ENCODE measurements around the gene TEAD1. TPM values are rescaled to one million over a fixed set of nuclear protein-coding genes. Genes with fewer than 3 reads are reported as not detected.

TEAD1 gene
- total RNA-seq, 2 experiments from 2014 or later, result 0.25 to 0.83 TPM

GRCh38 chr11:12671370-12671769 is 2.9 kb upstream of the TEAD1 start:
- Mint-ChIP-seq H3K36me3 (ENCODE audit: low read depth) (no peaks in the 10 kb centered on the region), H3K4me3 (no peak overlapping the region), H3K27me3 (peaks cover 56% of the 10 kb centered on the region), H3K27ac (no peak overlapping the region), H3K9me3 (no peaks in the 10 kb centered on the region), H3K4me1 (ENCODE audit: low read depth) (peaks cover 7% of the 10 kb centered on the region)
- intact Hi-C loops (cut with micrococcal nuclease), result loop anchor here (10.0 kb wide), 1 partner anchor 213 kb away; no protein-coding TSS in a partner anchor
- TF ChIP-seq, protein P1, sequence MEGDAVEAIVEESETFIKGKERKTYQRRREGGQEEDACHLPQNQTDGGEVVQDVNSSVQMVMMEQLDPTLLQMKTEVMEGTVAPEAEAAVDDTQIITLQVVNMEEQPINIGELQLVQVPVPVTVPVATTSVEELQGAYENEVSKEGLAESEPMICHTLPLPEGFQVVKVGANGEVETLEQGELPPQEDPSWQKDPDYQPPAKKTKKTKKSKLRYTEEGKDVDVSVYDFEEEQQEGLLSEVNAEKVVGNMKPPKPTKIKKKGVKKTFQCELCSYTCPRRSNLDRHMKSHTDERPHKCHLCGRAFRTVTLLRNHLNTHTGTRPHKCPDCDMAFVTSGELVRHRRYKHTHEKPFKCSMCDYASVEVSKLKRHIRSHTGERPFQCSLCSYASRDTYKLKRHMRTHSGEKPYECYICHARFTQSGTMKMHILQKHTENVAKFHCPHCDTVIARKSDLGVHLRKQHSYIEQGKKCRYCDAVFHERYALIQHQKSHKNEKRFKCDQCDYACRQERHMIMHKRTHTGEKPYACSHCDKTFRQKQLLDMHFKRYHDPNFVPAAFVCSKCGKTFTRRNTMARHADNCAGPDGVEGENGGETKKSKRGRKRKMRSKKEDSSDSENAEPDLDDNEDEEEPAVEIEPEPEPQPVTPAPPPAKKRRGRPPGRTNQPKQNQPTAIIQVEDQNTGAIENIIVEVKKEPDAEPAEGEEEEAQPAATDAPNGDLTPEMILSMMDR (IDR thresholded peaks at IDR 0.05), result no peak
- CTCF ChIA-PET, result interaction anchor here (0.9 kb wide), 1 partner anchor 217 kb away, joined by 3 read pairs; no protein-coding TSS in a partner anchor
- DNase-seq, result no peak
- POLR2A ChIA-PET, result no interaction called here
- no peak for ATAC-seq

- peak overlapping the region; percentile 75 for H3K4me3 Mint-ChIP-seq
- TF ChIP-seq, protein P1 (IDR thresholded peaks at IDR 0.05), result no peak
- DNase-seq, result no peak
- no peaks in the 10 kb centered on the region for H3K9me3 Mint-ChIP-seq
- H3K27me3 Mint-ChIP-seq, result peaks cover 65% of the 10 kb centered on the region
- CTCF ChIA-PET, result no interaction called here
- ATAC-seq, result peak; percentile 15
- intact Hi-C loops (cut with micrococcal nuclease), result loop anchor here (10.0 kb wide), 1 partner anchor 211 kb away; no protein-coding TSS in a partner anchor
- H3K36me3 Mint-ChIP-seq (ENCODE audit: low read depth), result no peaks in the 10 kb centered on the region
- POLR2A ChIA-PET, result no interaction called here
- H3K27ac Mint-ChIP-seq, result no peak overlapping the region
- H3K4me1 Mint-ChIP-seq (ENCODE audit: low read depth), result peaks cover 7% of the 10 kb centered on the region
Measured at GRCh38 chr11:12673601-12673923, 659 bp upstream of the TEAD1 start.

- intact Hi-C loops (cut with micrococcal nuclease), result loop anchor here (10.0 kb wide), 1 partner anchor 210 kb away; no protein-coding TSS in a partner anchor
- H3K4me1 Mint-ChIP-seq (ENCODE audit: low read depth), result peaks cover 7% of the 10 kb centered on the region
- peaks cover 65% of the 10 kb centered on the region for H3K27me3 Mint-ChIP-seq
- no peak overlapping the region for H3K4me3 Mint-ChIP-seq
- ChIA-PET CTCF (no interaction called here), POLR2A (no interaction called here)
- DNase-seq (peak; percentile 19), ATAC-seq (peak; percentile 17)
- H3K9me3 Mint-ChIP-seq, result no peaks in the 10 kb centered on the region
- no peak overlapping the region for H3K27ac Mint-ChIP-seq
- TF ChIP-seq, protein P1 (IDR thresholded peaks at IDR 0.05), result no peak
- H3K36me3 Mint-ChIP-seq (ENCODE audit: low read depth), result no peaks in the 10 kb centered on the region
Measured at GRCh38 chr11:12674571-12674935, 332 bp downstream of the TEAD1 start.

DNA sequence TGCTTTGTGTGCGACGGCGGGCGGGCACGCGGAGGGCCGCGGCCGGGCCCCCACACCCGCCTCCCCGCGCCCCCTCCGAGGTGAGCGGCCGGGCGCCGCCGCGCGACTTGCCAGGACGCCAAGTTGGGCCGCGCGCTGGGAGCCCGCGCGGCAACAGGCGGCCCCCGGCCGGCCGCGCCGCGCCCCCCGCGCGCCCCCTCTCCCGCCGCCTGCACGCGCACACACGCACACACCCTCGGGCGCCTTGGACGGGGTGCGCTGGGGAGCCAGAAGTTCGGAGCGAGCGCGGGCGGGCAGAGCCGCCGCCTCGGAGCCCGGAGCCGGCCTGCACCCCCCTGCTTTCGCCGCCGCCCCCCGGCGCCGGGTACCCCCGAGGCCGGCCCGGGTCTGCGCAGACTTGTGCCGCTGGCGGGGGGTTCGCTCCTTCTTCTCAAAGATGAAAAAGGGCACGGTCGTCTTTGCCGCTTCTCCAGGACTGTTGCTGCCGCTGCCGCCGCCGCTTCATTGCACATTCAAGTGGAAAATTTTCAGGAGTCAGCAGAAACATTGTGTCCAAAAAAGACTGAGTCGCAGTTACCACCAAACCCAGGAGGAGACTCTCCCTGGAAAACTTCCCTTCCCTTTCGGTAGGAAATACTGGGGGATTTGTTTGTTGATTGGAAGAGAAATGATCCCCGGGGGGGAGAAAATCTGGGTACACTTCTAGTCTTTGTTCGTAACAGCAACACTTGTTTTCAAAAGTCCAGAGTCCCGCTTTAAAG is 895 bp downstream of the TEAD1 start:
- Mint-ChIP-seq H3K4me3 (peak overlapping the region; percentile 50), H3K4me1 (ENCODE audit: low read depth) (peaks cover 7% of the 10 kb centered on the region), H3K27me3 (peaks cover 66% of the 10 kb centered on the region), H3K27ac (no peak overlapping the region), H3K36me3 (ENCODE audit: low read depth) (no peaks in the 10 kb centered on the region), H3K9me3 (no peaks in the 10 kb centered on the region)
- no peak for ATAC-seq
- TF ChIP-seq, protein P1 (IDR thresholded peaks at IDR 0.05), result no peak
- ChIA-PET CTCF (no interaction called here), POLR2A (no interaction called here)
- DNase-seq, result no peak
- intact Hi-C loops (cut with micrococcal nuclease), result loop anchor here (10.0 kb wide), 1 partner anchor 210 kb away; no protein-coding TSS in a partner anchor

GRCh38 chr11:12675951-12676711 is 1.9 kb downstream of the TEAD1 start:
- Mint-ChIP-seq H3K27ac (no peak overlapping the region), H3K4me1 (ENCODE audit: low read depth) (peaks cover 15% of the 10 kb centered on the region), H3K27me3 (peaks cover 74% of the 10 kb centered on the region), H3K9me3 (no peaks in the 10 kb centered on the region), H3K4me3 (no peak overlapping the region), H3K36me3 (ENCODE audit: low read depth) (no peaks in the 10 kb centered on the region)
- no peak for ATAC-seq
- CTCF ChIA-PET, result interaction anchor here (0.7 kb wide), 1 partner anchor 318 kb away, joined by 3 read pairs; no protein-coding TSS in a partner anchor
- intact Hi-C loops (cut with micrococcal nuclease), result loop anchor here (10.0 kb wide), 1 partner anchor 209 kb away; no protein-coding TSS in a partner anchor
- no peak for DNase-seq
- POLR2A ChIA-PET, result interaction anchor here (0.6 kb wide), 1 partner anchor 331 kb away, joined by 4 read pairs; no protein-coding TSS in a partner anchor
- TF ChIP-seq, protein P1 (IDR thresholded peaks at IDR 0.05), result no peak
